Measurements from ENCODE around the gene DAZAP1.
A peak's percentile ranks its signal among the peaks of the same experiment; 100 is the strongest.

DAZAP1 gene

GRCh38 chr19:1407528-1408299 is at the start of gene DAZAP1:
Gene DAZAP1 (plus strand): TSS chr19:1407586. CDS start chr19:1407774, 188 bp downstream.
- no peak for DNase-seq (ENCODE audit: low spot score)

DNA sequence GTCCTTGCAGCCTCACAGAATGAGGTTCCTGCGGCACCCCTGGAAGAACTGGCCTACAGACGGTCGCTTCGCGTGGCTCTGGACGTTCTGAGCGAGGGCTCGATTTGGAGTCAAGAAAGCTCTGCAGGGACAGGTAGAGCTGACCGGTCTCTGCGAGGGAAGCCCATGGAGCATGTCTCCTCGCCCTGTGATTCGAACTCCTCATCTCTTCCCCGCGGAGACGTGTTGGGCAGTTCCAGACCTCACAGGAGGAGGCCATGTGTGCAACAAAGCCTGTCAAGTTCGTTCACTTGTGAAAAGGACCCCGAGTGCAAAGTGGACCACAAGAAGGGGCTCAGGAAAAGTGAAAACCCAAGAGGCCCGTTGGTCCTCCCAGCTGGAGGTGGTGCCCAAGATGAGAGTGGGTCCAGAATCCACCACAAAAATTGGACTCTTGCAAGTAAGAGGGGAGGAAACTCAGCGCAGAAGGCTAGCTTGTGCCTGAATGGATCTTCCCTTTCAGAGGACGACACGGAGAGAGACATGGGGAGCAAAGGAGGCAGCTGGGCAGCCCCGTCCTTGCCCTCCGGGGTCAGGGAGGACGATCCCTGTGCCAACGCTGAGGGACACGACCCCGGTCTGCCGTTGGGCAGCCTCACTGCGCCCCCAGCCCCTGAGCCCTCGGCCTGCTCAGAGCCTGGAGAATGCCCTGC is 47.1 kb upstream of the DAZAP1 start:
- no peak for DNase-seq (ENCODE audit: low spot score)

- DNase-seq (ENCODE audit: low spot score), result no peak
Measured at GRCh38 chr19:1360818-1361461, 46.4 kb upstream of the DAZAP1 start.

DNA sequence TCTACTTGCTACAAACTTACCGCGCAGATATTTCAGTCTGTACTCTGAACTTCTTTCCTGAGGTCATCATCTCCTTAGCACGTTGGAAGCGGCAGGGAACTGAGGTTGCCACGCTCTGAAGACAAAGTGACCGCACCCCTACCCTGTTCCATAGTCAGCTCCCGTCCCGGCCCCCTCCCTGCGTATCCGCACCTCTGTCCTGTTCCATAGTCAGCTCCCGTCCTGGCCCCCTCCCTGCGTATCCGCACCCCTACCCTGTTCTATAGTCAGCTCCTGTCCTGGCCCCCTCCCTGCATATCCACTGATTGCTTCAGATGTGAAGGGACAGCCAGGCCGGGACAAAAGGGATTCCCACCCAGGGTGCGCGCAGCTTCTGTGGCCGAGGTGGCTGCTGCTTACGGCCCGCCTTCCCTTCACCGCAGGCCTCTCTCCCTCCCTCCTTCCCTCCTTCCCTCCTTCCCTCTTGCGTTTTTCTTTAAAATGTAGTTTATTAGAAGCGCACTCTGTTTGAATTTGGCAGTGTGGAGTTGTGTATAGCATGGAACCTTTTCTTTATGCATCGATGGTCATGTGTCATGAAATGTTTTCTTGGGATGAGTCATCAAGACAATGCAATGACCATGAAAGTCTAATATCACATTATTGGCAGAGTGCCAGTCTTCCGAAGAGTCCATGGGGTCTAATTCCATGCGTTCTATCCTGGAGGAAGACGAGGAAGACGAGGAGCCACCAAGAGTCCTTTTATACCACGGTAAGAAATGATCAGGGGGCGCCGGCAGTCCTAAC is 45.6 kb upstream of the DAZAP1 start:
- DNase-seq (ENCODE audit: low spot score), result peak; percentile 78

DNA sequence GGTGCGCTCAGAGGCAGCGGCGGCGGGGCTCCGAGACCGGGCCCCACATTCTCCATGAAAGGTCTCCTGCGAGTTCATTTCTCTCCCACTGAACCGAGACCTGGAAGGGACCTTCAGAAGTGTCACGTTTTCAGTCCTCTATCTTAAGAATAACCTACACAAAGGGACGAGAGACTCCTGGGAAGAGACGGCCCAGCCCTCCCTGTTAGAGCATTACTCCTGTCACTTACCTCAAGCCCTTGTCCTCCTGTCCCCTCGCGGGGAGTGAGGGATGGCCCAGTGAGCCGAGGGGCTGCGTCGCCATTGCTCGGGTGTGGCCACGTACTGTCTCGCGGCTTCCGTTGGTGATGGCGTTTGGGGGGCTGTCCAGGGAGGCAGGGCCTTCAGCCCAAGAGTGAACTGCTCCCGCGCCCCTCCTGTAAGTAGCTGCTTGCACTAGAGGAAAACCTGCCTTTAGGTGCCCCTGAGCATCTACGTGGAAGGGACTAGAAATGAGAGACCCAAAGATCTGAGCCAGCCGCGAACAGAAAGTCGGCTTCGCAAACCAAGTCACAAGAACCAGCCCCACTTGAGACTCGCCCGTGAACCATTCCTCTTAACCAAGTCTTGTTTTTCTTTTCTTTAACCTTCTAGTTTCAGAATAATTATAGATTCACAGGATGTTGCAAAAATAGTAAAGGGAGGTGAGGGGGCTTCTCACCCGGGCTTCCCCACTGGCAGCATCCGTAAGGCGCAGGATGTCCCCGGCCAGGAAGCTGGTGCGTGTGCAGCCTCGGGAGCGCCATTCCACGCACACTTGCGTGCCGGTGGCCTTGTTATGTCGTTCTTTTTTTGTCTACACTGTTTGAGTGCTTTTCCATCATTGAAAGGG is 44.8 kb upstream of the DAZAP1 start:
- no peak for DNase-seq (ENCODE audit: low spot score)

DNA sequence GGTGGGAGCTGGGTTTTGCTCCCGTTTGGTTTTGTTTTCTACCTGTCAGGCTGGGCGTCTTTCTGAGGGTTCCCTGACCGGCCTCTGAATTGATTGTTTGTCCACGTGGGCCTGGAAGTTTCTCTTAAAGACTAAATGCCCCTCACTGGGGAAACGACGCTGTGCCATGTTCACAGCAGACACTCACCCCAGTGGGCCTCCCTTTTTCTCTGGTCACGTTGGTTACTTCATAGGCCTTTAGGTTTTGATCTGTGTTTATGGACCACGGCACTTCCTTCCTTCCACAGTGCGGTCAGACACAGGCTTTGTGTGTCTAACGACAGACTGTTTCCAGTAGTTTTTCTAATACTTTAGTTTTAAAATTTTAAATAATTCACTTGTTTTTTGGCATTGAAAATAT is 43.8 kb upstream of the DAZAP1 start:
- DNase-seq (ENCODE audit: low spot score), result no peak

- no peak for DNase-seq (ENCODE audit: low spot score)
Measured at GRCh38 chr19:1364070-1364704, 43.2 kb upstream of the DAZAP1 start.

DNA sequence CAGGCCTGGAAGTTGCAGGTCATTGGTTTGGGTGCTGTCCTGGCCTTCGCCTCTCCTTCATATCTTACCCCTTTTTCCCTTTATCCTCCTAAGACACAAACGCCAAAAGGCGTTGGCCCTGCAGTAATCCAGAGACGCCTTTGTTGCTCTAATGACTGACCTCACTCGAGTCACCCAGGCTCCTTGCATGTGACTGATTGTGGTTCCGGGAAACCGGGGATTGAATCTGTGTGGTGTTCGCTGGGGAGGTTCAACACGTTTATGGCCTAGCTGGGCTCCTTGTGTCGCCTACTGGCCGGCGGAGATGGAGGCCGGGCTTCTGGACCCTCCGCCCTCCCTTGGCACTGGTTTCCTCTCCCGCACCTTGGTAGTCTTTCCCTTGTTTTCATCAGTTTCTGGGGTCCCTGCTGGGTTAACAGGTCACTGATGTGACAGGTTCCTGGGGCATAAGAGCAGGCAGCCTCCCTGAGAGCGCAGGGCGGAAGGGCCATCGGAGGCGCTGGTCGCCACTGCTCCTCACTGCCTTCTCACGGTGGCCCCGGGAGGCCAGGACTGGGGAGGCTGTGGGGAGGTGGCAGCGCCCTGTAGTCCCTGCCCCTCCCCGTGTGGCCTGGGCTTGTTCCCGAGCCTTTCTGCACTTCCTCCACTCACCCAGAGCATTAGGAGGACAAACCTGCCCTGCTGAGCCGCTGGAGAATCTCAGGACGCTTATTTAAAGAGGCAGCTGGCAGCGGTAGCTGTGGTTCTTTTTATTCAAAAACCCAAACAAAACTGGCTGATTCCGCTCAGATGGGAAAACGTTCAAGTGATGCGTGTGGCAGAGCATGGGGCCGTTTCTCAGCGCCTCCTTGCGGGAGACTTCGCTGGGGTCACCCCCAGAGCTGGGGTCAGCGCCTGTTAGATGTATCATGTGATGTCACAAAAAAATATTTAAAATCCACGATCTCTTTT is 41.8 kb upstream of the DAZAP1 start:
- no peak for DNase-seq (ENCODE audit: low spot score)

DNA sequence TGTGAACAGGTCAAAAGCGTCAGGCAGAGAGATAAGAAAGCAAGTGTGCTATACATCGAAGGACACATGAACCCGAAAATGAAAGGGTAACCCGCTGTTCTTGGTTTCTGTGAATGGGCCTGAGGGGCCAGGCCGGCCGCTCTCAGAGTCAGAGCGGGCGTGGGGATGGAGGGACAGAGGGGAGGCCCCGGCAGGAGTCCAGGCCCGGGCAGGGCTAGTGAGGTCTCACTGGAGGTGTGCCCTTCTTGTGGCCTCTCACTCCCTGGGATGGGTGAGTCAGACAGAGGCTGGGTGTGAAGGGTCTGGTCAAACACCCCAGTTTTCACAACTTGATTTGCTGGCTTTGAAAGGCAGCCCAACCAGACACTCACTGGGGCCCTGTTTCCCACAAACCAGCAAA is 41.1 kb upstream of the DAZAP1 start:
- DNase-seq (ENCODE audit: low spot score), result no peak

- no peak for DNase-seq (ENCODE audit: low spot score)
Measured at GRCh38 chr19:1366899-1367870, 40.2 kb upstream of the DAZAP1 start.

- no peak for DNase-seq (ENCODE audit: low spot score)
Measured at GRCh38 chr19:1369214-1369805, 38.1 kb upstream of the DAZAP1 start.

DNA sequence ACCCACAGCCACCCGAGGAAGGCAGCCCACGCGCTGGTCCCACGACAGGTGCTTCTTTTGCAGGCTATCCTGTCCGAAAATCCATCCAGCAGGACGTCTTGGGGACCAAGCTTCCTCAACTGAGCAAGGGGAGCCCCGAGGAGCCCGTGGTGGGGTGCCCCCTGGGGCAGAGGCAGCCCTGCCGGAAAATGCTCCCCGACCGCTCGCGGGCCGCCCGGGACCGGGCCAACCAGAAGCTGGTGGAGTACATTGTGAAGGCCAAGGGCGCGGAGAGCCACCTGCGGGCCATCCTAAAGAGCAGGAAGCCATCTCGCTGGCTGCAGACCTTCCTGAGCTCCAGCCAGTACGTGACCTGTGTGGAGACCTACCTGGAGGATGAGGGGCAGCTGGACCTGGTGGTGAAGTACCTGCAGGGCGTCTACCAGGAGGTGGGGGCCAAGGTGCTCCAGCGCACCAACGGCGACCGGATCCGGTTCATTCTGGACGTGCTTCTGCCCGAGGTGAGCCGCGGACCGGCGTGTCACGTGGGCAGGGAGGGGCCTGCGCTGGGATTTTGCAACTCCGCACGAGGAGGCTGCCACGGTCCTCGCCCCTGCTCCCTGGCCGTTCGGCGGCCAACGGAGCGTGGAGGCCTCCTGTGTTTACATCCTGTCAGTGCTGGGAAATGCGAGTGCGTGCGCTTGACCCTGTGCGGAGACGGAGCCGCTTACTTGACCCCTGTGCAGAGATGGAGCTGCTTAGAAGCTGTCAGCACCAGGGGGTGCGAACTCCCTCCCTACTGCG is 36.6 kb upstream of the DAZAP1 start:
- DNase-seq (ENCODE audit: low spot score), result no peak

DNA sequence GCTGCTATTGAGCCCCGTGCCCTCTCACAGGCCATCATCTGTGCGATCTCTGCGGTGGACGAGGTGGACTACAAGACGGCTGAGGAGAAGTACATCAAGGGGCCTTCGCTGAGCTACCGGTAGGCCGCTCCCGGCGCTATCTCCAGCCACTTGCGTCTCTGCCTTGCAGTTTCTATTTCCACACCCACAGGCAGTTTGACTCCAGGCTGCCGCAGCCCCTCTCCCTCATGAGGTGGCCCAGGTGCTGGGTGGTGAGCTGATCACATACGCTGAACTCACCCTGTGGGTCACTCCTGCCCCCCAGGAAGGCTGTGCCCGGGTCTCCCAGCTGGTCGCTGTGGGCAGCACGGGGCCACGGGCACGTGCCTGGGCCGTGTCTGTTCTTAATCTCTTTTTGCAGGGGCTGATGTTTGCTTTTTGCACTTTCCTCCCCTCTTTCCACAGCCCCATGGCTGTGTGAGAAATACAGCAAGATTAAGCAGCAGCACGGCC is 34.3 kb upstream of the DAZAP1 start:
- no peak for DNase-seq (ENCODE audit: low spot score)

DNA sequence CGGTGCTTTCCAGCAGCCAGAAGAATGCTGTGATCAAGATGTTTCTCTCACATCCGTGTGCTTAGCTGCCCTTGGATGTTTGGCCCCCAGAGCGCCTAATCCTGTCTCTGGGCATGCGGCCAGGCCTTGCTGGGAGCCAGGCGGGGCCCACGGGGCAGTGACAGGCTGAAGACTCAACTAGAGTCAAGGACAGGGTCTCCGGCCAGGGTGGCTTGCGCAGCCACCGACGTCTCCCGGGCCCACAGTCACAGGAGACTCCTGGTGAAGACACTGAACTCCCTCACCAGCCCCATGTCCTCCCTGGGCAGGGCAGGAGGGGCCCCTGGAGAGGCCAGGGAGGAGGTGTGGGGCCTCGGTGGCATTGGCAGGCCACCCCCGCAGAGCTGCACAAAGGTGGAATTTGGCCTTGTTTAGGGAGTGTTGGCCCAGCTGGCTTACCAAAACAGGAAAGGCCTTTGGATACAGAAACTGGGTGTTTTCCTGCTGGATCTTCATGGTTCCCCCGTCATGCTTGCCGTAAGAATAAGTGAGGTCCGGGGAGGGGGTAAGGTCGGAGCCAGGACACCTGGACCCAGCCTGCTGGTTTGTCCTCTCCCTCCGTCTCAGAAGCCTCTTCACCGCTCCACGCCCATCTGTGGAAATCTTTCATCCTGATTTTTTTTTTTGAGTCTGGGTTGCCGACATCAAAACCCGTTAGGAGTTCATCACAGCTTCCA is 33.7 kb upstream of the DAZAP1 start:
- DNase-seq (ENCODE audit: low spot score), result no peak

- no peak for DNase-seq (ENCODE audit: low spot score)
Measured at GRCh38 chr19:1374250-1374577, 33.2 kb upstream of the DAZAP1 start.

DNA sequence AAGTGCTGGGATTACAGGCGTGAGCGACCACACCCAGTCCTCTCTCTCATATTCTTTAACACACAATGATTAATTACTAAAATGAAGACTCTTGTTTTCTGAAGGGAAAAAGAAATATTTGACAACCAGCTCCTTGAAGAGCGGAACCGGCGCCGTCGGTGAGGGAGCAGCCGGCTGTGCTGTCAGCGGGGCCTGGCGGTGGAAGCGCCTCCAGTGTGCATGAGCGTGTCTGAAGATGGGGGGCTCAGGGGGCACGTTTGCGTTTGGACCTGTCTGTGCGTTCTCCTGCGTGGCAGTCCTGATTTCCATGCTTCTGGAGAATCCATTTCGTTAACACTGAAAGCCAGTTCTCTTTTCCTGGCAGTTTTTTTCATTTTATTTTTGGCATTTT is 31.0 kb upstream of the DAZAP1 start:
- DNase-seq (ENCODE audit: low spot score), result no peak
